Measurements from ENCODE around the gene RGL4.

The RGL4 gene

DNA sequence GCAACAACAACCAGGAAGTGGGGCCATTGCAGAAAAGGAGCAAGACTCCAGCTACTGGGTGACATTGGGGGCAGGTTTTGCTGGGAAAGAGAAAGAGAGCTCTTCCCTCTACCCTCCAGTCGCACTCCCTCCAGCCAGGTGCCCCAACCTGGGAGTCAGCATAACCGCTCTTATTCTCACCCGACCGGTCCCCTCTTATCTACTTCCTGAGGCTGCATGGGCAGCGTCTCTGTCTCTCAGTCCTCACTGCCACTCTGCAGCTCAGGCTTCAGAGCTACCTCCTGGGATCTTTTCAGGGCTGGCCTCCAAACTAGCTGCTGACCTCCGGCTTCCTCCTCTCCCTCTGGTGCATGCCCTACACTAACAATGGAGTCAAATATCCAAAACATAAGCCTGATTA is 55.0 kb downstream of the RGL4 start:
- DNase-seq, result no peak
